Mucosa of rectum (tissue), 2 donors: ENCODE results near the gene MPPED2.

Source experiments
- H3K27ac ChIP-seq, 2 donors: one replicate each; pipeline ENCODE4 v1.7.0; 2013; ENCODE audit warnings: inconsistent platforms in 2 of 2, low read depth in 2 of 2, low read length in 2 of 2
- H3K27me3 ChIP-seq, 2 donors: one replicate each; pipeline ENCODE4 v1.7.0; 2013; ENCODE audit warnings: low read length in 2 of 2; ENCODE audit not compliant: control insufficient read depth in 2 of 2, insufficient read depth in 2 of 2
- H3K36me3 ChIP-seq, 2 donors: one replicate each; pipeline ENCODE4 v1.7.0; 2013; ENCODE audit warnings: low read length in 2 of 2; ENCODE audit not compliant: control insufficient read depth in 2 of 2, insufficient read depth in 2 of 2
- H3K4me1 ChIP-seq, 2 donors: one replicate each; pipeline ENCODE4 v1.7.0; 2013; ENCODE audit warnings: low read length in 2 of 2, mild to moderate bottlenecking in 1 of 2; ENCODE audit not compliant: control insufficient read depth in 2 of 2, insufficient read depth in 2 of 2
- H3K4me3 ChIP-seq, 2 donors: one replicate each; pipeline ENCODE4 v1.7.0; 2013; ENCODE audit warnings: low read length in 2 of 2
- H3K9ac ChIP-seq, 2 donors: one replicate each; pipeline ENCODE4 v1.7.0; 2013; ENCODE audit warnings: low read length in 2 of 2, low read depth in 1 of 2, mild to moderate bottlenecking in 1 of 2
- H3K9me3 ChIP-seq, 2 donors: one replicate each; pipeline ENCODE4 v1.7.0; 2013; ENCODE audit warnings: low read length in 2 of 2; ENCODE audit not compliant: control insufficient read depth in 2 of 2
- donor health status: healthy.
- donor health status: Normal muscosa, but diverticular disease.

The MPPED2 gene

GRCh38 chr11:30387891-30388861 is 198.0 kb downstream of the MPPED2 start:
- no peak overlapping the region for H3K27ac ChIP-seq
- H3K4me1 ChIP-seq: no peaks in the 10 kb centered on the region

GRCh38 chr11:30381879-30382278 is 204.3 kb downstream of the MPPED2 start:
- Histone ChIP-seq H3K9ac (no peak overlapping the region), H3K27me3 (no peaks in the 10 kb centered on the region), H3K36me3 (no peaks in the 10 kb centered on the region), H3K27ac (no peak overlapping the region), H3K4me3 (no peak overlapping the region), H3K4me1 (no peaks in the 10 kb centered on the region), H3K9me3 (no peaks in the 10 kb centered on the region)

More at GRCh38 chr11:30387891-30388861, 198.0 kb downstream of the MPPED2 start:
- Histone ChIP-seq H3K36me3 (no peaks in the 10 kb centered on the region), H3K27me3 (no peaks in the 10 kb centered on the region), H3K9ac (no peak overlapping the region), H3K4me3 (no peak overlapping the region), H3K9me3 (no peaks in the 10 kb centered on the region)

GRCh38 chr11:30380846-30381245 is 205.3 kb downstream of the MPPED2 start:
- H3K4me1 ChIP-seq: no peaks in the 10 kb centered on the region
- H3K36me3 ChIP-seq: no peaks in the 10 kb centered on the region
- no peak overlapping the region for H3K27ac ChIP-seq
- H3K4me3 ChIP-seq: no peak overlapping the region
- H3K9me3 ChIP-seq: no peaks in the 10 kb centered on the region
- H3K27me3 ChIP-seq: no peaks in the 10 kb centered on the region
- no peak overlapping the region for H3K9ac ChIP-seq

GRCh38 chr11:30377347-30377746 is 208.8 kb downstream of the MPPED2 start:
- no peak overlapping the region for H3K9ac ChIP-seq
- H3K4me1 ChIP-seq: no peaks in the 10 kb centered on the region
- no peaks in the 10 kb centered on the region for H3K9me3 ChIP-seq
- H3K27me3 ChIP-seq: no peaks in the 10 kb centered on the region
- no peaks in the 10 kb centered on the region for H3K36me3 ChIP-seq
- H3K4me3 ChIP-seq: no peak overlapping the region
- H3K27ac ChIP-seq: no peak overlapping the region

- no peaks in the 10 kb centered on the region for H3K36me3 ChIP-seq
- no peaks in the 10 kb centered on the region for H3K9me3 ChIP-seq
- H3K27ac ChIP-seq: no peak overlapping the region
- no peaks in the 10 kb centered on the region for H3K4me1 ChIP-seq
- no peaks in the 10 kb centered on the region for H3K27me3 ChIP-seq
- no peak overlapping the region for H3K4me3 ChIP-seq
- no peak overlapping the region for H3K9ac ChIP-seq
Measured at GRCh38 chr11:30370164-30370563, 216.0 kb downstream of the MPPED2 start.

GRCh38 chr11:30368394-30368793 is 217.8 kb downstream of the MPPED2 start:
- Histone ChIP-seq H3K4me3 (no peak overlapping the region), H3K27me3 (no peaks in the 10 kb centered on the region), H3K9ac (no peak overlapping the region)

GRCh38 chr11:30365793-30366517 is 220.2 kb downstream of the MPPED2 start:
- H3K27ac ChIP-seq: no peak overlapping the region
- no peak overlapping the region for H3K9ac ChIP-seq
- H3K9me3 ChIP-seq: no peaks in the 10 kb centered on the region
- no peaks in the 10 kb centered on the region for H3K4me1 ChIP-seq
- no peaks in the 10 kb centered on the region for H3K36me3 ChIP-seq
- no peaks in the 10 kb centered on the region for H3K27me3 ChIP-seq
- no peak overlapping the region for H3K4me3 ChIP-seq

More at GRCh38 chr11:30368394-30368793, 217.8 kb downstream of the MPPED2 start:
- H3K27ac ChIP-seq: no peak overlapping the region
- no peaks in the 10 kb centered on the region for H3K9me3 ChIP-seq
- no peaks in the 10 kb centered on the region for H3K36me3 ChIP-seq
- no peaks in the 10 kb centered on the region for H3K4me1 ChIP-seq

GRCh38 chr11:30364837-30365482 is 221.2 kb downstream of the MPPED2 start:
- no peaks in the 10 kb centered on the region for H3K27me3 ChIP-seq
- no peak overlapping the region for H3K27ac ChIP-seq
- no peak overlapping the region for H3K4me3 ChIP-seq
- no peak overlapping the region for H3K9ac ChIP-seq
- no peaks in the 10 kb centered on the region for H3K9me3 ChIP-seq
- no peaks in the 10 kb centered on the region for H3K36me3 ChIP-seq
- H3K4me1 ChIP-seq: no peaks in the 10 kb centered on the region

- no peaks in the 10 kb centered on the region for H3K36me3 ChIP-seq
- H3K9me3 ChIP-seq: no peaks in the 10 kb centered on the region
- H3K4me3 ChIP-seq: no peak overlapping the region
- H3K27ac ChIP-seq: no peak overlapping the region
- H3K4me1 ChIP-seq: no peaks in the 10 kb centered on the region
- H3K27me3 ChIP-seq: no peaks in the 10 kb centered on the region
- no peak overlapping the region for H3K9ac ChIP-seq
Measured at GRCh38 chr11:30364139-30364836, 221.9 kb downstream of the MPPED2 start.
